Kidney (tissue), 14 donors: ENCODE results near the gene CMIP. TPM values are rescaled to one million over a fixed set of nuclear protein-coding genes. Genes with fewer than 3 reads are reported as not detected.

Experiments used
- DNase-seq, 5 donors: peaks; one replicate each; pipeline ENCODE4 v3.0.0-alpha.2; 2013 to 2020
- FAIRE-seq: peaks from 2 replicates; lab custom pipeline; 2012; peaks lifted over from hg19 to GRCh38; lab: Jason Lieb, UNC
- H3K27ac ChIP-seq, 2 donors: one replicate each; pipeline ENCODE4 v1.7.0; 2013; ENCODE audit warnings: low read depth in 2 of 2, low read length in 2 of 2, inconsistent platforms in 1 of 2
- H3K27me3 ChIP-seq: one replicate; pipeline ENCODE4 v1.7.1; 2013; ENCODE audit warnings: low read length, inconsistent platforms; ENCODE audit not compliant: control insufficient read depth, insufficient read depth
- H3K36me3 ChIP-seq, 3 donors: one replicate each; pipeline versions ENCODE4 v1.7.0 to v1.7.1; 2013; ENCODE audit warnings: low read length in 3 of 3, control low read depth in 1 of 3, inconsistent platforms in 1 of 3; ENCODE audit not compliant: insufficient read depth in 3 of 3, control insufficient read depth in 2 of 3
- H3K4me1 ChIP-seq, 3 donors: one replicate each; pipeline versions ENCODE4 v1.7.0 to v1.7.1; 2013; ENCODE audit warnings: low read length in 3 of 3, inconsistent platforms in 1 of 3, low read depth in 1 of 3; ENCODE audit not compliant: control insufficient read depth in 2 of 3, insufficient read depth in 2 of 3
- H3K4me3 ChIP-seq, 3 donors: one replicate each; pipeline versions ENCODE4 v1.7.0 to v1.8.1; 2013; ENCODE audit warnings: low read length in 3 of 3, control low read depth in 1 of 3, inconsistent platforms in 1 of 3
- H3K9ac ChIP-seq, 3 donors: one replicate each; pipeline versions ENCODE4 v1.7.0 to v1.7.1; 2013; ENCODE audit warnings: low read length in 3 of 3, control low read depth in 1 of 3, inconsistent platforms in 1 of 3
- H3K9me3 ChIP-seq, 3 donors: one replicate each; pipeline versions ENCODE4 v1.7.0 to v1.7.1; 2013; ENCODE audit warnings: low read length in 3 of 3, control low read depth in 1 of 3, inconsistent platforms in 1 of 3; ENCODE audit not compliant: control insufficient read depth in 2 of 3, insufficient read depth in 1 of 3
- intact Hi-C: fragments of 100-400 bp; cut with DNase I; formaldehyde crosslinking; loops from one replicate; pipeline ENCODE4 v1.11.1; 2022
- polyA plus RNA-seq: library from polyadenylated mRNA; stranded (reverse); fragments of 350-450 nt; fragmentation: Illumina TruSeq; extraction: RNeasy Lipid Tissue Mini Kit (QIAGEN cat#74804); gene quantifications from one replicate; pipeline ENCODE4 v1.2.3, GENCODE V29; 2014; ENCODE audit warnings: low read depth, low replicate concordance; ENCODE audit not compliant: insufficient read depth
- total RNA-seq: library from RNA; stranded (reverse); fragmentation: NEBNext Ultra II Directional; extraction: Animal tissue kit (Norgen Biotek cat#: 25700); gene quantifications from one replicate; pipeline ENCODE4 v1.2.1, GENCODE V29; 2021
- TF ChIP-seq, protein P1 (sequence below): IDR thresholded peaks from 3 replicates; pipeline ENCODE4 v1.5.1; 2012; ENCODE audit warnings: mild to moderate bottlenecking, moderate library complexity, borderline replicate concordance; ENCODE audit not compliant: insufficient read depth; ENCODE audit errors: extremely low read depth
- donor health status: control.
- donor health status: control.
- donor health status: control.
- donor health status: control.
- donor health status: control.
- donor health status: DM: yes; HTN: yes; CAD: no.
- donor health status: Normal renal cell carcinoma (clear cell type).

Gene CMIP
- total and polyA plus RNA-seq, 2 donors from 2014 or later: 16.6 to 65.7 TPM

- no peak for FAIRE-seq
- peak in 1 of 5 donors; percentile 23 for DNase-seq
- TF ChIP-seq, protein P1, sequence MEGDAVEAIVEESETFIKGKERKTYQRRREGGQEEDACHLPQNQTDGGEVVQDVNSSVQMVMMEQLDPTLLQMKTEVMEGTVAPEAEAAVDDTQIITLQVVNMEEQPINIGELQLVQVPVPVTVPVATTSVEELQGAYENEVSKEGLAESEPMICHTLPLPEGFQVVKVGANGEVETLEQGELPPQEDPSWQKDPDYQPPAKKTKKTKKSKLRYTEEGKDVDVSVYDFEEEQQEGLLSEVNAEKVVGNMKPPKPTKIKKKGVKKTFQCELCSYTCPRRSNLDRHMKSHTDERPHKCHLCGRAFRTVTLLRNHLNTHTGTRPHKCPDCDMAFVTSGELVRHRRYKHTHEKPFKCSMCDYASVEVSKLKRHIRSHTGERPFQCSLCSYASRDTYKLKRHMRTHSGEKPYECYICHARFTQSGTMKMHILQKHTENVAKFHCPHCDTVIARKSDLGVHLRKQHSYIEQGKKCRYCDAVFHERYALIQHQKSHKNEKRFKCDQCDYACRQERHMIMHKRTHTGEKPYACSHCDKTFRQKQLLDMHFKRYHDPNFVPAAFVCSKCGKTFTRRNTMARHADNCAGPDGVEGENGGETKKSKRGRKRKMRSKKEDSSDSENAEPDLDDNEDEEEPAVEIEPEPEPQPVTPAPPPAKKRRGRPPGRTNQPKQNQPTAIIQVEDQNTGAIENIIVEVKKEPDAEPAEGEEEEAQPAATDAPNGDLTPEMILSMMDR: no peak
- no peaks in the 10 kb centered on the region for H3K27me3 ChIP-seq
- no peak overlapping the region for H3K4me3 ChIP-seq
- intact Hi-C loops: no loop called here
- no peak overlapping the region for H3K9ac ChIP-seq
- H3K4me1 ChIP-seq: peaks cover 0 to 16% (median 16%) of the 10 kb centered on the region in 3 donors
- H3K36me3 ChIP-seq: no peaks in the 10 kb centered on the region
- no peaks in the 10 kb centered on the region for H3K9me3 ChIP-seq
- H3K27ac ChIP-seq: no peak overlapping the region
These were observed 126.6 kb downstream of the CMIP start for GRCh38 chr16:81571175-81571574.

- Histone ChIP-seq H3K9me3 (no peaks in the 10 kb centered on the region), H3K9ac (no peak overlapping the region), H3K27ac (no peak overlapping the region), H3K36me3 (no peaks in the 10 kb centered on the region), H3K4me1 (peaks cover 0 to 16% (median 16%) of the 10 kb centered on the region in 3 donors), H3K27me3 (no peaks in the 10 kb centered on the region), H3K4me3 (no peak overlapping the region)
- intact Hi-C loops: no loop called here
- FAIRE-seq (no peak), DNase-seq (peak in 1 of 5 donors; percentile 51)
- TF ChIP-seq, protein P1: no peak
These were observed 127.2 kb downstream of the CMIP start for GRCh38 chr16:81571592-81572385.

GRCh38 chr16:81572386-81573144 lies 128.0 kb downstream of the CMIP start:
- H3K4me1 ChIP-seq: peaks cover 0 to 16% (median 16%) of the 10 kb centered on the region in 3 donors
- H3K27me3 ChIP-seq: no peaks in the 10 kb centered on the region
- no peak overlapping the region for H3K4me3 ChIP-seq
- TF ChIP-seq, protein P1: no peak
- H3K36me3 ChIP-seq: no peaks in the 10 kb centered on the region
- no peak for DNase-seq
- no peak overlapping the region for H3K27ac ChIP-seq
- no peak for FAIRE-seq
- H3K9me3 ChIP-seq: no peaks in the 10 kb centered on the region
- no peak overlapping the region for H3K9ac ChIP-seq
- intact Hi-C loops: no loop called here
